ENCODE measurements around the gene LRFN2. TPM values are rescaled to one million over a fixed set of nuclear protein-coding genes. Genes with fewer than 3 reads are reported as not detected.

LRFN2 gene
- polyA plus RNA-seq, 3 donors: not detected

DNA sequence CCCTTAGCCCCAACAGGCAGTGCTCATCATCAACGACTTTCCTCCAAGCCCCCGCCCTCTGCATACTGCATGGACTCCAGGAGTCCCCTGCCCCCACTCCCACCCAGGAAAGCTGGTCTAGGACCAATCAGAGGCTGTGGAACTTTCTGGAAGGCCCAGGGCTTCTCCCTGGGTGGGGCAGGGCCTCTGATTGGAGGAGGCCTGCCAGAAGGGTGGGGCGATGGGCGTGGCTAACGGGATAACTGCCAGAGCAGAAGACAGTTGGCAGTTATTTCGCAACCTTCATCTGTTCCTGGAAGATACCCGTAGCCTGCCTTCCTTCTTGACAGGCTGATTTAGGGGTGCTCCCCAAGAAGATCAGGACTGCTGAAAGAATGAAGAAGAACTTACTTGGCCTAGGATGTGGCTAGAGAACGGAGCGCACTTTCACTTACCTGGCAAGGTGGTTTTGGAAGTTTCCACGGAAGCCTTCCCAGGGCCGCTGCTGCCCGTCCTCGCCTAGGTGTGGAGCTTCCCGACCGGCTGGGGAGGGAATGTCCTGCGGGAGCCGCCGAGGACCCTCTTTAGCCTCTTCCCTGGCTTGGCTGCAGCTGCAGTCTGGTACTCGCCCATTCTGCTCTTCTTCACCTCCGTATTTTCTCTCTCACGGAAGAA lies 209.0 kb downstream of the LRFN2 start:
- H3K4me1 ChIP-seq (ENCODE audit: control insufficient read depth in 1 of 2, insufficient read depth in 2 of 2, low read length in 2 of 2): no peaks in the 10 kb centered on the region
- DNase-seq: no peak
- no peaks in the 10 kb centered on the region for H3K36me3 Mint-ChIP-seq
- peaks cover 6 to 26% (median 18%) of the 10 kb centered on the region in 7 donors for H3K9me3 Mint-ChIP-seq
- H3K79me2 ChIP-seq (ENCODE audit: insufficient read depth, low read length): no peaks in the 10 kb centered on the region
- no peaks in the 10 kb centered on the region for H4K20me1 ChIP-seq (ENCODE audit: insufficient read depth, low read length)
- intact Hi-C loops (cut with micrococcal nuclease): no loop called here
- H2AFZ ChIP-seq (ENCODE audit: insufficient read depth, low read depth, low read length, poor library complexity, severe bottlenecking): no peak overlapping the region
- H3K4me3 Mint-ChIP-seq: no peak overlapping the region
- H3K36me3 ChIP-seq (replicated peaks in 1 of 2; ENCODE audit: control insufficient read depth in 1 of 2, insufficient read depth in 2 of 2, low read length in 2 of 2): no peaks in the 10 kb centered on the region
- no peak overlapping the region for H3K27ac ChIP-seq (ENCODE audit: low read depth in 1 of 2, low read length in 2 of 2)
- H3K4me1 Mint-ChIP-seq: no peaks in the 10 kb centered on the region
- no peak overlapping the region for H3K4me2 ChIP-seq (replicated peaks; ENCODE audit: extremely low read depth, low read length, poor library complexity, severe bottlenecking)
- 90% methylated on average over 20 of the region's 21 CpGs for WGBS (ENCODE audit: insufficient coverage)
- TF ChIP-seq, protein P1, sequence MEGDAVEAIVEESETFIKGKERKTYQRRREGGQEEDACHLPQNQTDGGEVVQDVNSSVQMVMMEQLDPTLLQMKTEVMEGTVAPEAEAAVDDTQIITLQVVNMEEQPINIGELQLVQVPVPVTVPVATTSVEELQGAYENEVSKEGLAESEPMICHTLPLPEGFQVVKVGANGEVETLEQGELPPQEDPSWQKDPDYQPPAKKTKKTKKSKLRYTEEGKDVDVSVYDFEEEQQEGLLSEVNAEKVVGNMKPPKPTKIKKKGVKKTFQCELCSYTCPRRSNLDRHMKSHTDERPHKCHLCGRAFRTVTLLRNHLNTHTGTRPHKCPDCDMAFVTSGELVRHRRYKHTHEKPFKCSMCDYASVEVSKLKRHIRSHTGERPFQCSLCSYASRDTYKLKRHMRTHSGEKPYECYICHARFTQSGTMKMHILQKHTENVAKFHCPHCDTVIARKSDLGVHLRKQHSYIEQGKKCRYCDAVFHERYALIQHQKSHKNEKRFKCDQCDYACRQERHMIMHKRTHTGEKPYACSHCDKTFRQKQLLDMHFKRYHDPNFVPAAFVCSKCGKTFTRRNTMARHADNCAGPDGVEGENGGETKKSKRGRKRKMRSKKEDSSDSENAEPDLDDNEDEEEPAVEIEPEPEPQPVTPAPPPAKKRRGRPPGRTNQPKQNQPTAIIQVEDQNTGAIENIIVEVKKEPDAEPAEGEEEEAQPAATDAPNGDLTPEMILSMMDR (IDR thresholded peaks at IDR 0.05): no peak
- no peak overlapping the region for H3K4me3 ChIP-seq (replicated peaks in 1 of 3; ENCODE audit: low read depth in 2 of 3, low read length in 3 of 3)
- H3K9ac ChIP-seq (ENCODE audit: insufficient read depth, low read length, poor library complexity, severe bottlenecking): no peak overlapping the region
- no peaks in the 10 kb centered on the region for H3K27me3 ChIP-seq (ENCODE audit: control insufficient read depth in 2 of 2, insufficient read depth in 2 of 2, low read length in 2 of 2)
- H3K27ac Mint-ChIP-seq: no peak overlapping the region
- H3K27me3 Mint-ChIP-seq (ENCODE audit: low read depth in 3 of 3): peaks cover 0 to 5% (median 2%) of the 10 kb centered on the region in 3 donors
- H3K9me3 ChIP-seq (replicated peaks in 1 of 2; ENCODE audit: control insufficient read depth in 1 of 2, insufficient read depth in 1 of 2, low read length in 2 of 2): peaks cover 10 to 21% of the 10 kb centered on the region in 2 donors

DNA sequence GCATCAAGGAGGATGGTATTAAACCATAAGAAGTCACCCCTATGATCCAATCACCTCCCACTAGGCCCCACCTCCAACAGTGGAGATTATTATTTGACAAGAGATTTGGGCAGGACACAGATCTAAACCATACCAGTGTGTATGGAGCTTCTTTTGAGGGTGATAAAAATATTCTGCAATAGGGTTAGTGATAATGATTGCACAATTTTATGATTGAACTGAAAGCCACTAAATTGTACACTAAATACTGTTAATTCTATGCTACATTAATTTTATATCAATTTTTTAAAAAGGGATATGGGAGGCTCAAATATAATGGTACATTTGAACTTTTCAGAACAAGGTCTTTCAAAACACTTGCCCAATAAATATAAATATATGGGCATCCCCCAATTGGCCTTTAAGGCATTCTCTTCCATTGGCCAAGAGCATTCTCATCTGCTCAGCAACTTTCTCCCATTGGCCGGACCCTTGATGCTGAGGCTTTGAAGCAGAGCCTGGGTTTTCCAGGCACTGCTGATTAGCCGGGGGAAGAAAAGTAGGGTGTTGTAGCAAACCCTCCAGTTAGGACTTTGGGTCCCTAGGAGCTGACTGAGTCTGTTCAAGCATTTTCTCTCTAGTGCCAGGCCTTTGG lies 209.9 kb downstream of the LRFN2 start:
- Histone ChIP-seq H3K27me3 (ENCODE audit: control insufficient read depth in 2 of 2, insufficient read depth in 2 of 2, low read length in 2 of 2) (no peaks in the 10 kb centered on the region), H4K20me1 (ENCODE audit: insufficient read depth, low read length) (no peaks in the 10 kb centered on the region), H3K79me2 (ENCODE audit: insufficient read depth, low read length) (no peaks in the 10 kb centered on the region), H3K36me3 (replicated peaks in 1 of 2; ENCODE audit: control insufficient read depth in 1 of 2, insufficient read depth in 2 of 2, low read length in 2 of 2) (no peaks in the 10 kb centered on the region), H3K9ac (ENCODE audit: insufficient read depth, low read length, poor library complexity, severe bottlenecking) (no peak overlapping the region), H3K9me3 (replicated peaks in 1 of 2; ENCODE audit: control insufficient read depth in 1 of 2, insufficient read depth in 1 of 2, low read length in 2 of 2) (peaks cover 10 to 21% of the 10 kb centered on the region in 2 donors), H3K27ac (ENCODE audit: low read depth in 1 of 2, low read length in 2 of 2) (no peak overlapping the region), H2AFZ (ENCODE audit: insufficient read depth, low read depth, low read length, poor library complexity, severe bottlenecking) (no peak overlapping the region), H3K4me1 (ENCODE audit: control insufficient read depth in 1 of 2, insufficient read depth in 2 of 2, low read length in 2 of 2) (no peaks in the 10 kb centered on the region), H3K4me2 (replicated peaks; ENCODE audit: extremely low read depth, low read length, poor library complexity, severe bottlenecking) (no peak overlapping the region), H3K4me3 (replicated peaks in 1 of 3; ENCODE audit: low read depth in 2 of 3, low read length in 3 of 3) (no peak overlapping the region)
- WGBS (ENCODE audit: insufficient coverage): 100% methylated on average over 1 of the region's 2 CpGs
- intact Hi-C loops (cut with micrococcal nuclease): no loop called here
- Mint-ChIP-seq H3K4me1 (no peaks in the 10 kb centered on the region), H3K27ac (no peak overlapping the region), H3K36me3 (no peaks in the 10 kb centered on the region), H3K27me3 (ENCODE audit: low read depth in 3 of 3) (peaks cover 0 to 4% (median 2%) of the 10 kb centered on the region in 3 donors), H3K4me3 (no peak overlapping the region), H3K9me3 (peaks cover 6 to 24% (median 18%) of the 10 kb centered on the region in 7 donors)
- no peak for DNase-seq
- TF ChIP-seq, protein P1 (IDR thresholded peaks at IDR 0.05): no peak

Measured in CD14-positive monocyte (primary cell).